A549 (cell line): ENCODE data around the gene TBCC.

Source experiments
- CEBPB ChIP-seq, 2 experiments: fragments of >200 bp in 1 of 2; sonication (Bioruptor Twin) in 1 of 2; formaldehyde crosslinking in 1 of 2; IDR thresholded peaks; 2 replicates each; pipeline ENCODE4 v1.6.1; 2012 to 2016
- CHD2 ChIP-seq: fragments of 150-350 bp; IDR thresholded peaks from 2 replicates; pipeline ENCODE4 v1.6.1; 2014; ENCODE audit warnings: low read length; ENCODE audit not compliant: partially characterized antibody
- CTCF ChIP-seq: fragments of >200 bp; sonication (Bioruptor Twin); formaldehyde crosslinking; IDR thresholded peaks from 3 replicates; pipeline ENCODE4 v1.5.1; 2016
- ELK1 ChIP-seq: fragments of 150-350 bp; IDR thresholded peaks from 2 replicates; pipeline ENCODE4 v1.6.1; 2014; ENCODE audit warnings: low read depth, mild to moderate bottlenecking, low read length
- EP300 ChIP-seq, 2 experiments: fragments of >200 bp; sonication (Bioruptor Twin); formaldehyde crosslinking; IDR thresholded peaks; 2 replicates in 1 of 2; 3 replicates in 1 of 2; pipeline ENCODE4 v1.6.1; 2016 to 2017
- HDAC2 ChIP-seq: fragments of 200-600 bp; sonication (generic); IDR thresholded peaks from 2 replicates; pipeline ENCODE4 v1.6.1; 2016
- POLR2A ChIP-seq: IDR thresholded peaks from 2 replicates; pipeline ENCODE4 v1.6.1; 2012; ENCODE audit warnings: mild to moderate bottlenecking, low read length
- RFX5 ChIP-seq: fragments of 450-650 bp; IDR thresholded peaks from 2 replicates; pipeline ENCODE4 v1.7.1; 2014; ENCODE audit warnings: antibody characterized with exemption, mild to moderate bottlenecking, moderate library complexity
- SMC3 ChIP-seq: fragments of >200 bp; sonication (Bioruptor Twin); formaldehyde crosslinking; IDR thresholded peaks from 3 replicates; pipeline ENCODE4 v1.6.1; 2018; ENCODE audit warnings: inconsistent platforms
- USF2 ChIP-seq: fragments of 450-650 bp; IDR thresholded peaks from 2 replicates; pipeline ENCODE4 v1.6.1; 2014; ENCODE audit warnings: antibody characterized with exemption
- TF ChIP-seq, protein P1 (sequence below): IDR thresholded peaks from 2 replicates; pipeline ENCODE4 v1.6.1; 2012
- TF ChIP-seq, protein P2 (sequence below): fragments of 200-600 bp; sonication (generic); IDR thresholded peaks from 2 replicates; pipeline ENCODE4 v1.6.1; 2016; ENCODE audit warnings: antibody characterized with exemption, mild to moderate bottlenecking, moderate library complexity

- no peak for TF ChIP-seq CTCF
- TF ChIP-seq SMC3 = no peak
- TF ChIP-seq, protein P1, sequence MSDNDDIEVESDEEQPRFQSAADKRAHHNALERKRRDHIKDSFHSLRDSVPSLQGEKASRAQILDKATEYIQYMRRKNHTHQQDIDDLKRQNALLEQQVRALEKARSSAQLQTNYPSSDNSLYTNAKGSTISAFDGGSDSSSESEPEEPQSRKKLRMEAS = no peak
- TF ChIP-seq, protein P2, sequence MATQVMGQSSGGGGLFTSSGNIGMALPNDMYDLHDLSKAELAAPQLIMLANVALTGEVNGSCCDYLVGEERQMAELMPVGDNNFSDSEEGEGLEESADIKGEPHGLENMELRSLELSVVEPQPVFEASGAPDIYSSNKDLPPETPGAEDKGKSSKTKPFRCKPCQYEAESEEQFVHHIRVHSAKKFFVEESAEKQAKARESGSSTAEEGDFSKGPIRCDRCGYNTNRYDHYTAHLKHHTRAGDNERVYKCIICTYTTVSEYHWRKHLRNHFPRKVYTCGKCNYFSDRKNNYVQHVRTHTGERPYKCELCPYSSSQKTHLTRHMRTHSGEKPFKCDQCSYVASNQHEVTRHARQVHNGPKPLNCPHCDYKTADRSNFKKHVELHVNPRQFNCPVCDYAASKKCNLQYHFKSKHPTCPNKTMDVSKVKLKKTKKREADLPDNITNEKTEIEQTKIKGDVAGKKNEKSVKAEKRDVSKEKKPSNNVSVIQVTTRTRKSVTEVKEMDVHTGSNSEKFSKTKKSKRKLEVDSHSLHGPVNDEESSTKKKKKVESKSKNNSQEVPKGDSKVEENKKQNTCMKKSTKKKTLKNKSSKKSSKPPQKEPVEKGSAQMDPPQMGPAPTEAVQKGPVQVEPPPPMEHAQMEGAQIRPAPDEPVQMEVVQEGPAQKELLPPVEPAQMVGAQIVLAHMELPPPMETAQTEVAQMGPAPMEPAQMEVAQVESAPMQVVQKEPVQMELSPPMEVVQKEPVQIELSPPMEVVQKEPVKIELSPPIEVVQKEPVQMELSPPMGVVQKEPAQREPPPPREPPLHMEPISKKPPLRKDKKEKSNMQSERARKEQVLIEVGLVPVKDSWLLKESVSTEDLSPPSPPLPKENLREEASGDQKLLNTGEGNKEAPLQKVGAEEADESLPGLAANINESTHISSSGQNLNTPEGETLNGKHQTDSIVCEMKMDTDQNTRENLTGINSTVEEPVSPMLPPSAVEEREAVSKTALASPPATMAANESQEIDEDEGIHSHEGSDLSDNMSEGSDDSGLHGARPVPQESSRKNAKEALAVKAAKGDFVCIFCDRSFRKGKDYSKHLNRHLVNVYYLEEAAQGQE = no peak
- TF ChIP-seq USF2 = no peak
- no peak for TF ChIP-seq EP300 (IDR thresholded peaks at IDR 0.05)
- no peak for TF ChIP-seq POLR2A
- TF ChIP-seq ELK1 = no peak
- no peak for TF ChIP-seq HDAC2
- TF ChIP-seq CHD2 = no peak
- no peak for TF ChIP-seq CEBPB (IDR thresholded peaks at IDR 0.05)
- TF ChIP-seq RFX5 = no peak
These were observed 43.7 kb downstream of the TBCC start for GRCh38 chr6:42702200-42702599.
